ENCODE measurements around the gene DPP9.

The DPP9 gene

DNA sequence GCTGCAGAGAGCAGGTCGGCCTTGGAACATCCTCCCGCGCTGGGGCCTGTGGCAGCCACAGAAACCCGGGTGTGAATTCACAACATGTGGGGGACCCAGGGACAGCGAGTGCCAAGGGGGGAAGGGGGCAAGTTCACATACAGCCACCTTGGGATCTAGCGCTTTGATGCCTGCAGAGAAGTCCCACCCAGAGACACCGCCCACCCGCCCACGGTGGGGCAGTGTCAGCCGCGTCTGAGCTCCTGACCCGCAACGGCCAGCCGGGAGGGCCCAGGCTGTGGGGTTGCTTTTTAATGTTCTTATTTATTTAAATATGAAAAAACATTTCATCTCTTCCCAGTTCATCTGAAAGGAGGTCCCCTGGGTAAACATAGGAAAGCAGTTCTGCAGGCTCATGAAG lies 66.4 kb downstream of the DPP9 start:
- no peak for DNase-seq

DNA sequence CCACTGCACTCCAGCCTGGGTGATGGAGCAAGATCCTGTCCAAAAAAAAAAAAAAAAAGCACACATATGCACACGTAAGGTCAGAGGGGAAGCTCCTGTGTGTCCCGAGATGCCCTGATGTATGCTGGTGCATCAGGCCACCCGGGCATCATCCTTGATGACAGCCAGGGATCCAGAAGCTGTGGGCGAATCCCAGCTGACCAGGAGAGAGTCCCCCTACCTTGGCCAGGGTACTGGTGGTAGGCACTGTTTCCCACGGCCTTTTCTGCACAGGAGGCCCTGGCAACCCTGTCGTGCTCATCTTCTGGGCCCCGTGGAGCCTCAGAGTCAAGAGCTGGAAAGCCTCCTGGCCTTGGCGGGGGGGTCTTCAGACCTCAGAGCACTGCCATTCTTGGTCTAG lies 67.5 kb downstream of the DPP9 start:
- DNase-seq, result no peak

DNA sequence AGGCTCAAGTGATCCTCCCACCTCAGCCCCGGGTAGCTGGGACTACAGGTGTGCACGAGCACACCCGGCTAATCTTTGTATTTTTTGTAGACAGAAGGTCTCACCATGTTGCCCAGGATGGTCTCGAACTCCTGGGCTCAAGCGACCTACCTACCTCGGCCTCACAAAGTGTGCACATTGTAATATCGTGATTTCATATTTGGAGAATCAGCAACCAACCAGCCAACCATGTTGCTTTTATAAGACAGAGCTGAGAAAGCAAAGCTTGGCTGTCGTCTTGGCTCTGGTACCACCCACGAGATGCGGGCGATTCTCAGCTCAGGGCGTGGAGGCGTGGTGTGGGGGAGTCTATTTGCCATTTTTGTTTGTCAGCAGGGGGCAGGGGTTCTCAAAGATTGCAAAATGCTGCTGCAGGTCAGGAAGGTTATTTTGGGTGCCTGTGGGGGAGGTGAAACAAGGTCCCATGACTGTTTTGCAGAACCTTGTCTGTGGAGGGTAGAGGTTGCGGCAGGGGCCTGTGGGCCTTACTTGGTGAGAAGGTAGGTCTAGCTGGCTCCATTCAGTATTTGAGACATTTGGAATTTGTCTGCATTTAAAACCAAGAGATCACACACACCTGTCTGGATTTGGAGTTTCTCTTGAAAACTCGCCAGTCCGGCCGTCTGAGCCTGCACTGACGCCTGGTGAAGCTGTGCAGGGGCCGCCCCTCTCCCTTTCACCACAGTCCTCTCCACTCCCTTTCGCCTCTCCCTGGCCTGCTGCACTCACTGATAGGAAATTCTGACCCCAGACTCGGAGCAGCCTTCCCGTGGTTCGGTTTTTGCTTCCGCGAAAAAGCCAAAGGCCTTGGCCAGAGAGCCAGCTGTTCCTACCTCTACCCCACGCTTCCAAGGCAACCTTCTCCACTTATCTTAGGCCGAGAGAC lies 68.9 kb downstream of the DPP9 start:
- DNase-seq, result peak in 2 of 51 donors; percentile 15 to 40

DNA sequence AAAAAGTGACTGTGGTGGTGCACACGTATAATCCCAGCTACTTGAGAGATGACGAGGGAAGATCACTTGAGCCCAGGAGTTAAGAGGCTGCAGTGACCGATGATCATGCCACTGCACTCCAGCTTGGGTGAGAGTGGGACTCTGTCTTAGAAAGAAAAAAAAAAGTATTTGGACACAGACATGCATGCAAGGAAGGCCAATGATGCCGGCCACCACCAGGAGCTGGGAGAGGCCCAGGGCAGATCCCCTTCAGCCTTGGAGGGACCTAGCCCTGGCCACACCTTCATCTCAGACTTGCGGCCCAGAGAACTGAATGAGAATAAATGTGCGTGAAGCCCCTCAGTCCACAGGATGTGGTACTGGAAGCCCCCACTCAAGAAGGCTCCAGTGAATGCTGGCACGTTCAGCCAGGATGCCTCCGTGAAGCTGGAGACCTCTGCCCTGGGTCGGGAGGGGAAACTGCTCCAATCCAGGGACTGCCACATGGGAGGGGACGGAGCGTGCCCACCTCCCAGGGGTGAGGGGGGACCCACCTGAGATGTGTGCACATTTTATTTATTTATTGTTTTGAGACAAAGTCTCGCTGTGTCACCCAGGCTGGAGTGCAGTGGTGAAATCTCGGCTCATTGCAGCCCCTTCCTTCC lies 69.7 kb downstream of the DPP9 start:
- DNase-seq, result no peak

DNA sequence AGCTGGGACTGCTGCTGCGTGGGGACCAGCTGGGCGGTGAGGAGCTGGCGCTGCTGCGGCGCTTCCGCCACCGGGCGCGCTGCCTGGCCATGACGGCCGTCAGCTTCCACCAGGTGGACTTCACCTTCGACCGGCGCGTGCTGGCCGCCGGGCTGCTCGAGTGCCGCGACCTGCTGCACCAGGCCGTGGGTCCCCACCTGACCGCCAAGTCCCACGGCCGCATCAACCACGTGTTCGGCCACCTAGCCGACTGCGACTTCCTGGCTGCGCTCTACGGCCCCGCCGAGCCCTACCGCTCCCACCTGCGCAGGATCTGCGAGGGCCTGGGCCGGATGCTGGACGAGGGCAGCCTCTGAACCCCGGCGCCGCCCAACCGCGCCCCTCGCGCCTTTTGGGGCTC lies 71.6 kb downstream of the DPP9 start:
- DNase-seq, result no peak

DNA sequence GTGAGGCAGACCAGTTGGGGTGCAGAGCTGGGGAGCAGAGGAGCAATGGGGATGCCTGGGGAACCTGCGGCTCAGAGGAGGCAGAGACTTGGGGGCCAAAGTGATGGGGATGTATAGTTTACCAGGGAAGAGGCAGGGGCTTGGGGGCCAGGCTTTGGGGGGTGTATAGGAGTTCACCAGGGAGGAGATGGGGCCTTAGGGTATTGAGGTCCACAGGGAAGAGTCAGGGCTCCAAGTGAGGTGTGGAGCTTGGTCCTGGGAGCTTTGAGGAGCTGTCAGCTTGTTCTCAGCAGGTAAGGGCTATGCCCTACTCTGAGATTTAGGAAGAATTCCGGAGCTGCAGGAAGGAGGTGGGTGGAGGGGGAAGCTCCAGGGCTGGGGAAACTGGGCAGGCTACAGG lies 73.5 kb downstream of the DPP9 start:
- no peak for DNase-seq

DNA sequence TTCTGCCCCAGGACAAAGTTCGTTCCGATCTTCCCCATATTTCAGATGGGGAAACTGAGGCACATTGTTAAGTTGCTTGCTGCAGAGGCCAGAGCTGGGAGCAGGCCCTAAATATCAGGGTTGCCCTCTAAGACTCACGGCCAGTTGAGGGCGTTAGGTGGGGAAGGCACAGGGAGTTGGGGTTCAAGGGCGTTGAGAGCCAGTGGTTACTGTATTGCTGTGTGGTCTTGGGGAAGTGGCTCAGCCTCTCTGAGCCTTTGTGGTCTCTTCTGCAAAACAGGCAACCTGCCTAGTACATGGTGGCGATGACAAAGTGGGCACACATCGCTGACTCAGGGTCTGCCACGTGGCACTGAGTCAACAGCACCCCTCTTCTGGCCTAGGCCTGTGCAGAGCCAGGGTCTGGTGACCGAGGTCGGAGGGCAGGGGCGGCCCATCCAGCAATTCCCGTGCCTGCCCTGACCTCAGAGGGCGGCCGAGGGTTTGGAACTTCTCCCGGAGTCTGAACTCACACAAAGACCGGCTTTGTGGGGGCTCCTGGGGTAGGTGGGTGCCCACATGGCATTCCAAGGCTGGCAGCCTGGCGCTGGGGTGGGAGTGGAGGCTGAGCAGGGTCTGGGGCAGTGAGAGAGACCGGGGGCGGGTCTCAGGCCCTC lies 74.1 kb downstream of the DPP9 start:
- DNase-seq, result no peak

DNA sequence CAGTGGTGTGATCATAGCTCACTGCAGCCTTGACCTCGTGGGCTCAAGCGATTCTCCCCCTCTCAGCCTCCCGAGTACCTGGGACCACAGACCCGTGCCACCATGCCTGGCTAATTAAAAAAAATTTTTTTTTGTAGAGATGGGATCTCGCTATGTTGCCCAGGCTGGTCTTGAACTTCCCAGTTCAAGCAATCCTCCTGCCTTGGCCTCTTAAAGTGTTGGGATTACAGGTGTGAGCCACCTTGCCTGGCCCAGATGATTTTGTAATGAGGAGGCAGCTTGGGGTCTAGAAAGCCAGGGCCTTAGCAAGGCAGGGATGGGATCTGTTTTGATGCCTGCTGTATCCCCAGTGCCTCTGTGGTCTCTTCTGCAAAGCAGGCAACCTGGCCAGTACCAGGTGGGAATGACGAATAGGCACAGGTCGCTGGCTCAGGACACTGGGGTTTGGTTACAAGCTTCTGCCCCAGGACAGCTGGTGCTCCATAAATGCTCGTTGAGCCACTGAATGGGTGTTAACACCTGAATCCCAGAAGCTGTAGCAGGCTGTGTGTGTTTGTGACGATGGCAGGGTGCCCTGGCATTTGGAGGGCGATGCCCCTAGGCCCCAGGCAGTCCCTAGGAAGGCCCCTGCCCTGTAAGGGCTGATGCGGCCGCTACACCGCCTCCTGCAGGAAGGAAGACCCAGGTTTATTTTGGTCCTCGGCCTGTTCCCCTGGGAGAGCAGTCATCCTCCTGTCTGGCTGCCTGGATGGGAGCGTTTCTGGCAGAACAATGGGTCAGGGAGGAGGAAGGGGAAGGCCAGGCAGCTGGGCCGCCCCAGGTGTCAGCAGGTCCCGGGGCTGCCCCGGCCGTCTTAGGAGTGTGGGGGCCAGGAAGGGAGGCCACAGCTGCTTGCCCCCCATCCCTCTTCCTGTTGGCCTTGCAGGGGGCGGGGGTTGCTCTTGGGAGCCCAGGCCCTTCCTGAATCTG lies 75.7 kb downstream of the DPP9 start:
- no peak for DNase-seq

DNA sequence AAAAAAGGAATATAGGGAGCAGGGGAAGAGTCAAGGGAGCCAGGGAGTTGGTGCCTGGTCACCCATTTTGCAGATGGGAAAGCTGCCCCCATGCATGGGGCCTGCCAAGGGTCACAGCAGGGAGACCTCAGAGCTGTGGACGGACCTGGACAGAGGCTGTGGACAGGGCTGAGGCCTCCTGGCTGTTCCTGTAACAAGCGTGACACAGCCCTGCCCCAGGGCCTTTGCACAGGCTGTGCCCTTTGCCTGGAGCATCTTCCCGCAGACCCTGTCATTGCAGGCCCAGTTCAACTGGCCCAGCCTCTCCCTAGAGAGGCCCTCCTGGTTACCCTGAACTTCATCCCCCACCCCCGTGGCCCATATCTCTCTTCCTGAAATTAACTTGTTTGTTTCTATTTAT lies 77.9 kb downstream of the DPP9 start:
- no peak for DNase-seq

DNA sequence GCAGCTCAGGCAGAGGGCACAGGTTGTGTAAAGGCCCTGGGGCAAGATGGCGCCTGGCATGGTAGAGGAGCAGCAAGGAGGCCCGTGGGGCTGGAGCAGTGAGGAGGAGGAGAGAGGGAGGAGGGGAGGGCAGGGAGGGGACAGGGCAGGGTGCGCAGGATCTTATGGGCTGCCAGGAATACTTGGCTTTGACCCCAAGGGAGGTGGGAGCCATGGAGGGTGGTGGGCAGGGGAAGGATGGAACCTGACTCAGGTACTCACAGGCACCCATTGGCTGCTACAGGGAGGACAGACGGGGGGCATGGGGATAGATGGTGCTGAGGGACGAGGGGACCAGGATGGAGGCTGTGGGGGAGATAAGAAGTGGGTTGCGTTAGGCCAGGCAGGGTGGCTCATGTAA lies 81.0 kb downstream of the DPP9 start:
- DNase-seq, result no peak

DNA sequence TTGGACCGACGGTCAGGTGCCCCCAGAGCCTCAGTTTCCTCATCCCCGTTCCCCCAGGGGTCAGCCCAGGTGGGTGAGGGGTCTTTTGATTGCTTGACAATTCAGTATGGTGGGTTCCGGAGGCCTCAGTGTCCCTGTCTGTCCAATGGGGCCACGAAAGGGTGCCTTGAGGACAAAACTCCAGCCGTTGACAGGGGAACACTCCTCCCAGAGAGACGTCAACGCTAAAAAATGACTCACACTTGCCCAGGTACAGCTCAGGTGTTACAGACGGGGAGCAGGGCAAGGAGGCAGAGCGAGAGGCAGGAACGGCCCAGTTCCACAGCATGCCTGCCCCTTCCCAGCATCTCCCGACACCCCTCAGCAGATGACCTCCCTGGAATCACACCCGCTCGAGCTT lies 82.5 kb downstream of the DPP9 start:
- no peak for DNase-seq

DNA sequence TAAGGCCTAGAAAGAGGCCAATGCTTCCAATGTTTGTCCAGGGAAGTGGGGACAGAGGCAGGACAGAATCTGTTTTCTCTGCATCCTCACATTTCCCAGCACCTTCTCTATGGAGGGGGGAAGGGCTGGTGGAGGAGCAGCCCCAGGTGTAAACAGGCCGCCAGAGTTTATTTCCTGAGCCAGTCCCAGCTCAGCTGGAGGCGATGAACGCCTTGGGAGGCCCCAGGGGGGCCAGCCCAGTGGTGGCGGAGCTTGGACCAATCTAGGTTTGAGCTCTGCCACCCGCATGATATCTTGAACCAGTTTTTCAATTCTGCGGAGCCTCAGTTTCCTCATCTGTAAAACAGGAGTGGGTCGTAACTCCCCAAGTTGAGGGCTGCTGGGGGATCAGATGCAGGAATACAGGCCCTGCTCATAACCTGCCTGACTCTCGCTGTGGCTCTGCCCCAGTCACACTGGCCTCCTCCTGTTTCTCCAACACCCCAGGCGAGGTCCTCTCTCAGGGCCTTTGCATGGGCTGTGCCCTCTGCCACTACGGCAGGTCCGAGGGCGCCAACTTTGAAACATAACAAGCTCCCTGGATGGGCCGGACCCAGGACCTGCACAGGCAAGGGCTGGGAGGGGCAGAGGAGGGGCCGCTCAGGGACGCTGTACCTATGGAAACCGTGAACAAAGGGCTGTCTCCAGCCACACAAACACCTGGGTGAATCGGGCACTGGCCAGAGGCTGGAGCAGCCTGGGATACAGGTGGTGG lies 83.2 kb downstream of the DPP9 start:
- peak in 1 of 51 donors; percentile 5 for DNase-seq

DNA sequence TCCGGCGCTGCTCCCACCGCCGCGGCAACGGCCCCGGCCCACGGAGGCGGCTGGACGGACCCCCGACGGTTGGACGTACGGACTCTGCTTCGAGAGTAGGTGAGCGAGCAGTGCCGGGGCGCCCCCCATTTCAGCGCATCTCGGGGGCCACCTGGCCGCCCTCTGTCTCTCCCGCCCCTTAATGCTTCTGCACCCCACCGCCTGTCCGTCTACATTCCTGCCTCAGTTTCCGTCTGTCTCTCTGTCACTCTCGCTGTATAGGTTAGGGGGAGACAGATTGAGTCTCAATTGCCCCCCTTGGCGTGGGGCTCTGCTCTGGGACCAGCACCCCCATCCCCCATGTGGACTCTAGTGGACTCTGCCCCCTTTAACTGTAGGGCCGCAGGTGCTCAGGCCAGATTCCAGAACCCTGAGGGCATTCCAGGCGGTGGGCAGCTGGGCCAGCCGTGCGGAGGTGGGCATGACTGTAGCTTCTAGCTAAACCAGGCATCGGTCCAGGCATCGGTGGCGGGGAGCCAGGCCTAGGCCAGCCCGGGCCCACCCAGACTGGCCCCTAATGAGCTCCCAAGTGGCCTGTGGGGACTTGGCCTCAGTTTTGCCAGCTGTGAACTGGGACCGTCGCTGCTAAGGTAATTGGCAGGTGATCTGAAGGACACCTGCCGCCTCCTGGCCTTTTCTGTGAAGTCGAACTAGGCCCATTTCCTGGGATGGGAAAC lies 84.0 kb downstream of the DPP9 start:
- DNase-seq, result peak in 2 of 51 donors; percentile 29 to 45

DNA sequence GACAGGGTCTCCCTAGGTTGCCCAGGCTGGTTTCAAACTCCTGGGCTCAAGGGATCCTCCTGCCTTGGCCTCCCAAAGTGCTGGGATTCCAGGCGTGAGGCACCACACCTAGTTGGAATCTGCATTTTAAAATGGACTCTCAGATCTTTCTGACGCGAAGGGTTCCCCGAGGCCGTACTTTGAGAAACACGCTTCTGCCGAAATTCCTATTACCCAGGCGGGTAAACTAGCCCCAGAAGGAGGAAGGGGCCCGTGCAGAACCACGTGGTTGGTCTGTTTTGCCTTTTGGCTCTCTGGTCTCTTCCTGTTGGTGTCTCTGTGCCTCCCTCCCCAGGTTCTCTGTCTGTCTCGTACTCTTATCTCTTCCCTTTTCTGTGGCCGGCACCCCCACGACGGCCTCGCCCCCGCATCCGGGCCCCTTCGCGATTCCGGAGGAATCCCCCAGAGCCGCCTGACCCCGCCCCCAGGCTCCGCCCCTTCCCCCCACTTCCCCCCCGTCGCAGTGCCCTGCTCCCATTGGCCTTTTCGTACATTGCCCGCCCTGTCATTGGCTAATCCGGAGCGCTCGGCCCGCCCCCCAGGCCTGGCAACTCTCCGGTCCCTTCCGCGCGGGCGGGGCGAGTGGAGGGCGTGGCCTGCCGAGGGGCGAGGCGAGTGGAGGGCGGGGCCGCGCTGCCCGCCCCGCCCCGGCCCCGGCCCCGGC lies 84.7 kb downstream of the DPP9 start, which contains the start of gene TNFAIP8L1:
Gene TNFAIP8L1 (plus strand): TSS at position 689 of the 703 bp plus-strand sequence. CDS start 12,354 bp downstream, outside the sequence.
- DNase-seq, result peak; percentile 36 to 95 (median 86)

DNA sequence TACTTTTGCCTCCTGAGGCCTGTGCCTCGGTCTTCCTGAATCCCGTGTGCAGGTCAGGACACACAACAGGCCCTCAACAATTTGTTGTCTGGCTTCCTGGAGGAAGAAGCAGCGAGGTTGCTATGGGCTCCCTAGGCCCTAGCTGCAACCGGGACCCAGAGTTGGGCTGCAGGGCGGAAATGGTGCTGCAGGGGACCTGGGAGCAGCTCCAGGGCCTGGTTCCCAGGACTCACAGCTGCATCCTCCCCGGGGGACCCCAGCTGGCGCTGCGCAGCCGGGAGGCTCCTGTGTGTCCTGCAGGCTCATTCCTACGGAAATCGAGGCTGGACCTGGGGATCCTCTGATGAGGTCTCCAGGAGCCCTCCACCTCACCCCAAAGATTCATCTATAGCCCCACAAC lies 85.3 kb downstream of the DPP9 start:
- no peak for DNase-seq

DNA sequence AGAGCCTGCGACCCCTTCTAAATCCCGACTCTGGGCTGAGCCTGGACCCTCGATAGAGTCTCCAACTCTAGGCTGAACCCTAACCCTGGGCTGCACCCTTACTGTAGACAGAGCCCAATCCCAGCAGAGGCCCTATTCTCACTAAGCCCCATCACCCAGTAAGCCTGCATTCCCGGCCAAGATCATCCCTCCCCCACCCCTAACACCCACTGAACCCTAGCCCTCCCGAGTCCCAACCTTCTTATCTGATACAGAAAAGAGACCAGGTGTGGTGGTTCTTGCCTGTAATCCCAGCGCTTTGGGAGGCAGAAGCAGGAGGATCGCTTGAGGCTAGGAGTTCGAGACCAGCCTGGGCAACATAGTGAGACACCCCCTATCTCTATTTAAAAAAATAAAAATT lies 86.9 kb downstream of the DPP9 start:
- DNase-seq, result no peak

DNA sequence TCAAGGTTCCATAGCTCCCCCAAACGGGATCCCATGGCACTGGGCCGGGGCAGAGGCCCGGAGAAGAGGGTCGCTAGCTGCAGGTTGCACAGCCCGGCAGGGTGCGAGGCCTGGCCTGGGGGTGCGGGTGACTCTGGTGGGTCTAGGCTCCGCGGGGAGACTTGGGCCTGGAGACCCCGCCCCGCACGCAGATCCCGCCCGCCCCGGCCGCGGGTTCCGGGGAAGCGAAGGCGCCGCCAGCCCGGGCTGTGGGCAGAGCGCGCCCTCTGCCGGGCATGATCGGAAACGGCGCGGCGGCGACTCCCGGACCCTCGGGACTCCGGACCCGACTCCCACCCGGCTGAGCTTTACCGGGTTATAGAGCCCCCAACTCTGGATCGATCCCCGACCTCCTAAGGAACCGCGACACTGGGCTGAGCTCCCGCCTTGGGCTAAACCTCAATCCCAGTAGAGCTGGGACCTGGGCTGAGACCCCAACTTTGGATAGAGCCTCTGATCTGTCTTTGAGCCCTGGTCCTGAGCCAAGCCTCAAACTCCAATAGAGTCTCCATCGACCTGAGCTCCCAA lies 87.4 kb downstream of the DPP9 start:
- DNase-seq, result peak in 37 of 51 donors; percentile 6 to 73 (median 32)

DNA sequence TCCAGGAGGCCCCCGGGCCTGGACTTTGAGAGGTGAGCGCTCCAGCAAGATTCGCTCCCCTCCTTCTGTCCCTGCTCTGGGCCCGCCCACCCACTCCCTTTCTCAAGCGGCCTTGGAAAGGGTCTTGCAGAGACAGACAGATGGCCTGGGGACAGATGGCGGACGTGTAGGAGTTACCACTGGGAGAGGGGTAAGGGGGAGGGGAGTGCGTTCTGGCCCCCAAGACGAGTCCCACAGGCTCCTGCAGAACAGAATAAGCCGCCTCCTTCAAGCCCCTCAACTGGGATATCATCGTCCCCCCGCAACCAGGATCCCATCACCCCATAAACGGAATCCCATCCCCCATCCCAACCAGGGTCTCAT lies 87.9 kb downstream of the DPP9 start:
- DNase-seq, result peak in 1 of 51 donors; percentile 32

Measured in hypothalamus (tissue), 51 donors.